ENCODE measurements around the gene MRGPRE. TPM values are rescaled to one million over a fixed set of nuclear protein-coding genes. Genes with fewer than 3 reads are reported as not detected.
"Not testable (repeated sequence)": the region's sequence is repeated elsewhere in the genome, so short reads cannot be mapped to it uniquely, and the experiment has no call there.

The MRGPRE gene, protein sequence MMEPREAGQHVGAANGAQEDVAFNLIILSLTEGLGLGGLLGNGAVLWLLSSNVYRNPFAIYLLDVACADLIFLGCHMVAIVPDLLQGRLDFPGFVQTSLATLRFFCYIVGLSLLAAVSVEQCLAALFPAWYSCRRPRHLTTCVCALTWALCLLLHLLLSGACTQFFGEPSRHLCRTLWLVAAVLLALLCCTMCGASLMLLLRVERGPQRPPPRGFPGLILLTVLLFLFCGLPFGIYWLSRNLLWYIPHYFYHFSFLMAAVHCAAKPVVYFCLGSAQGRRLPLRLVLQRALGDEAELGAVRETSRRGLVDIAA
- not detected in 2 replicates for total RNA-seq

DNA sequence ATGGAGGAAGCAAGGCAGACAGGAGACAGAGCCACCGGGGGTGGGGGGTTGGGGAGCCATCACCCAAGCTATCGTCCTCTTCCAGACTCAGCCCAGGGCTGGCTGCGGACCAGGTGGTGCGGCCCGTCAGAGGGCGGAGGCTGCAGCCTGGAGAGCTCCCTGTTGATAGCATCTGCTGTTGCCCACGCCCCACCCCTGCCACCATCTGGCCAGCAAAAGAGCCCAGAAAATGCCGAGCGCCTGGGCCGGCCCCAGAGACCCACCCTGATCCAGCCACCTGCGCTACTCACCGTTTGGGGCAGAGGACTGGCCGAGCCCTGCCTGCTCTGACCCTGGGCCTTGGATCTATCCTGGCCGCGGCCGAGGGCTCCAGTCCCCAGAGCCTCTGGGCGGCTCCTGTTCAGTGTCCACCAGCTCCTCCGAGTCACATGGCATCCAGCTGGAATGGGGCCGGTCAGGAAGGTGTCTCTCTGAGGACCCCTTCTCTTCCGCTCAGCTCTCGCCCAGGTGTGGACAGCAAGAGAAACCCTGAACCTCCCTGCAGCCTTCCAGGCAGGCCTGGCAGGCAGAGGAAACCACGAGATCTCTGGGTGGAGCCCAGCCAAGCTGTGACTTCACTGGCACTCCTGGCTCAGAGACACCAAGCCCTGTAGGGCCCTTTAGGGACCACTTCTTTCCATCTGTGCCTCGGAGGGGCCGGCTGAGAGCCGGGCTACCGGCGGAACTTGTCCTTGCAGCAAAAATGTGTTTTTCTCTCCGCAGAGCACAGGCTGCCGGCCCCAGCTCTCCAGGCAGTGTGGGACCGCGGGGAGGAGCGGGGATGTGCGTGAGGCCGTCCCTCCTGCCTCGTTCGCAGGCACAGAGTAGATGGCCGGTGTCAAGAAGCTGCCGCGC, at the start of gene MRGPRE:
Gene MRGPRE, minus strand, starts transcription at position 567 of the 894 bp plus-strand sequence. CDS start 3,618 bp downstream, outside the sequence.
- no peak for DNase-seq (ENCODE audit: low read depth, low spot score)

DNA sequence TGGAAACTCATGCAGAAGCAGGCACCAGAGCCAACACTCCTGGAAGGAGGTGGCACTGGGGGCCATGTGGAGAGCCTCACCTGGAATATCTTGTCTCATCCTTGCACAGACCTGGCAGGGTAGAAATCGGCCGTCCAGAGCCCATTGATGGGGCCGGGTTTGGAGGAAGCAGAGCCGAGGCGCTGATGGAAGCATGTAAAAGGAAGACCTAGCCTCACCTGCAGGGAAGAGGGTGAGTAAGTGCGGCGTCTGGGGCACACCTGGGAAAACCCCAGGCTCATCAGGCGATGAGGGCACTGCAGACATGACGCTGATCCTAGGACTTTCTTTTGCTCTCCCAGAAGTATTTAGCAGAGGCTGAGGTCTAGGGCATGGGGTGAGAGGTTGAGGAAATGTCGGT, 48.9 kb upstream of the MRGPRE start:
- not testable (repeated sequence) for DNase-seq (ENCODE audit: low read depth, low spot score)

DNA sequence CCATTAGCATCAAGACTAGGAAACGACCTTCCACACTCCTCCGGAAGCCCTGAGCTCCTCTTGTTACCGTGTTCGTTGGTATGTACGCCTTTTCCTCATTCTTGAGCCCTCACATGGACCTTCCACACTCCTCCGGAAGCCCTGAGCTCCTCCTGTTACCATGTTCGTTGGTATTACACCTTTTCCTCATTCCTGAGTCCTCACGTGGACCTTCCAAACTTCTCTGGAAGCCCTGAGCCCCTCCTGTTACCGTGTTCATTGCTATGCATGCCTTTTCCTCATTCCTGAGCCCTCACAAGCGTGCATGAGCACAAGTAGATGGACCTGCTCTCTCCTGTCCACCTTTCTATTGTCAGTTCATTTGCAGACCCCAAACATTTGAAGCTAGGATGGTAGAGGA, 48.4 kb upstream of the MRGPRE start:
- not testable (repeated sequence) for DNase-seq (ENCODE audit: low read depth, low spot score)

DNA sequence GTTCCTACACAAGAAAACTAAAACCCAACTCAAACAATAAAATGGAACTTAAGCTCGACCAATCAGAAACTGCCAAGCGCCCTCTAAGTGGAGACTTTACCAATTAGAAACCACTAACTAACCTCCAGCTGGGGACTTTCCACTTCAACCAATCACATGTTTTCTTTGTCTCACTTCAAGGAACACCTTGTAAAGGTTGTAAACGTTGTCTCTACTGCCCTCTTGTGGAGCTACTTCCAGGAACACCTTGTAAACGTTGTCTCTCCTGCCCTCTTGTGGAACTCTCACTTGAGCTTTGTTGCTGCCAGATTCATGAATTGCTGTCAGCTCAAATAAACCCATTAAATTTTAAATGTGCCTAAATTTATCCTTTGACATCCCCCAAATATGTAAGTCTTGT, 46.7 kb upstream of the MRGPRE start:
- not testable (repeated sequence) for DNase-seq (ENCODE audit: low read depth, low spot score)

DNA sequence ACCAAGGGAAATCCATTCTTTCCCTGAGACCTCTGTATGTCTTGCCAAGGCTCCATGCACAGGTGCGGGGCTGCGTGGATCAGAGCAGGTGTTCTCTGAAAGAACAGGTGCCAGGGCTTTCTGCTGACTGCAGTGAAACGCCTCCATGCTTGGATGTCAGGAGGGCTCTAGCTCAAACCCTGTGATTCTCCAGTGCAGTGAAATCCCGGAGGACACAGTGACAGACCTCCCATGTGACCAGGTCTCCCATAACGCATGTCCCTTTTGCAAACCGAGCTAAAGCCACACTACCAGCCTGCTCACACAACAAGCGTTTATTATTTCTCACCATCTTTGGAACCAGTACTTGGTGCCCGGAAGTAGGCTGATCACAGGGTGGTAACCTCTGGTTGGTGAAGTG, 41.4 kb upstream of the MRGPRE start:
- DNase-seq (ENCODE audit: low read depth, low spot score): not testable (repeated sequence)

DNA sequence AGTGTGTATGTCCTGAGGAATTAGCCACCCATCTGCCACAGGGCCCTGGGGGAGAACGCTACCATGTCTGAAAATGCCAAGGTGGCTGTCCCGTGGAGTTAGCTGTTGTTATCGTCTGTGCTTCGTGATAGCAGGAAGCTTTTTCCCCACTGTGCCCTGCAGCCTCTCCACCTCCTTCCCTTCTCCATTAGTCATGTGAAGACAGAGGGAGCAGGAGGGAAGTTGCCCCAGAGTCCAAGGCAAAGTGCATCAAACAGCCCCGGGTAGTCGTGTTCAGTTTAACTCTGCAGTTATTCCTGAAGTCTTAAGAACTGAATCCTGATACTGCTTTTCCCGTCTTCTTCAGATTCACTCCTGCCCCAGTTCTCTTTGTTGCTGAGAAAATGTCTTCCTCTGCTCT, 30.3 kb upstream of the MRGPRE start:
- not testable (repeated sequence) for DNase-seq (ENCODE audit: low read depth, low spot score)

DNA sequence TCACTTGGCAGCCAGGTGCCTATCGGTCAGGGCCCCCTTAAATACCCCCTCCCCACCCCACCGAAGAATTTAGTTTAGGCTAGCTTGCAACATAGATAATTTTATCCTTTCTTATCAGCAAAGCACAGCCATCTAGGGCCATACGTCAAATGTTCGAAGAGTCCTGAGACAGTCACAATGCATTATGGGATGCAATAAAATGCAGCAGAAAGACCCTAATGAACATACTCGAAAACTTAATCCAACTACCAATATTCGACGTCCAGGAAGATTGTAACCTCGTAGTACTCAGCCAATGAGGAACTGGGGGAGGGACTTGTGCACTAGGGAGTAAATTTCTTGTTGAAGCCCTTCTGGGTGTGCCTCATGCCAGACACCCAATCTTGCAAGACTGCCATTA, 29.6 kb upstream of the MRGPRE start:
- DNase-seq (ENCODE audit: low read depth, low spot score): not testable (repeated sequence)

DNA sequence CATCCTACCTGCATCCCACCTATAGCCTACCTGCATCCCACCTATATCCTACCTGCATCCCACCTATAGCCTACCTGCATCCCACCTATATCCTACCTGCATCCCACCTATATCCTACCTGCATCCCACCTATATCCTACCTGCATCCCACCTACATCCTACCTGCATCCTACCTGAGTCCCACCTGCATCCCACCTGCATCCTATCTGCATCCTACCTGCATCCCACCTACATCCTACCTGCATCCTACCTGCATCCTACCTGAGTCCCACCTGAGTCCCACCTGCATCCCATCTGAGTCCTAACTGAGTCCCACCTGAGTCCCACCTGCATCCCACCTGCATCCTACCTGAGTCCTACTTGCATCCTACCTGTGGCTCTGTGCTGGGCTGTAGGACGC, 25.3 kb upstream of the MRGPRE start:
- not testable (repeated sequence) for DNase-seq (ENCODE audit: low read depth, low spot score)

DNA sequence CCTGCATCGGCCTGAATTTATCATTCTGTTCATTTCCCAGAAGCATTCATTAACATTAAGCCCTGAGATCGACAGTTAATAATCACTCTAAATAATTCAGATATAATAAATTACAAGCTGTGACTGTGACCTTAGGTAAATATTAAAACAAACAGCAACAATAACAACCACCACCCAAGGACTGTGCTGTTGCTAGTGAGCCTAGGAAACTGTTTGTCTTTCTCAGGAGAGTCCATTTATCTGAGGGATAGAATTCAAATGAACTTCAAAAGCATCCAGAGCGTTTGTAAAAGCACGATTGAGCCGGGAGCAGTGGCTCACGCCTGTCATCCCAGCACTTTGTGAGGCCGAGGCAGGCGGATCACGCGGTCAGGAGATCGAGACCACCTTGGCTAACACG, 23.0 kb upstream of the MRGPRE start:
- DNase-seq (ENCODE audit: low read depth, low spot score): not testable (repeated sequence)

DNA sequence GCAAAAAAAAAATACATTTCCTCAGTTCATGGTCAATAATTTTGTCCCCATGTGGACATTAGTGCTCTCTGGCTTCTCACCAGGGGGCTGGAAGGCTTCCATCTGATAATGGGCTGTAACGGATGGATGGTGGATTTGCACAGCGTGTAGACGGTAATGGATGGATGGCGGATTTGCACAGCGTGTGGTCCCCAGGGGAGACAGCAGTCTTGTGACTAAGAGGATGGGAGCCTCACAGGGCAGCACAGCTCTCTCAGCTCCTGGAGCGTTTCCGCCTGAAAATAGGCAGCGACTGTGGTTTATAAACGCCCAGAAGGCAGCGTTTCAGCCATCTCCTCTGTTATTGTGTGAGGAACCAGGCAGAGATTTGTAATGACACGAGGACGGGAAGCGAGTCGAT, 22.6 kb upstream of the MRGPRE start:
- not testable (repeated sequence) for DNase-seq (ENCODE audit: low read depth, low spot score)

DNA sequence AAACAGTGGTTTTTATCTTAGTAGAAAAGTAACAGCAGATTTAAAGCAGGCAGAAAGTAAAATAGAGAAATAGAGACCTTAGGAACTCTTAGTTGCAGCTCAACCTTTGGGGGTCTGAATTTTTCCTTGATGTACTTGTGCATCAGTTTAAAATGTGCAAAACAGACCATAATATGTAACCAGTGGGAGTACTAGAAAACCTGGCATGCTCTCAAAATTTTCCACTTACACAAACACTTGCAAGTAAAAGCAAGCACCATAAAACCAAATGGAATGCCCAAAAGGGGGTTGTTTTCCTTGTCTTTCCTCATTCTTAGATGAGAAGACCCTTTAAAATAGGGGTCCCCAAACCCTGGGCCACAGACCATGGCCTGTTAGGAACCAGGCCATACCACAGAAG, 12.9 kb upstream of the MRGPRE start:
- DNase-seq (ENCODE audit: low read depth, low spot score): no peak

DNA sequence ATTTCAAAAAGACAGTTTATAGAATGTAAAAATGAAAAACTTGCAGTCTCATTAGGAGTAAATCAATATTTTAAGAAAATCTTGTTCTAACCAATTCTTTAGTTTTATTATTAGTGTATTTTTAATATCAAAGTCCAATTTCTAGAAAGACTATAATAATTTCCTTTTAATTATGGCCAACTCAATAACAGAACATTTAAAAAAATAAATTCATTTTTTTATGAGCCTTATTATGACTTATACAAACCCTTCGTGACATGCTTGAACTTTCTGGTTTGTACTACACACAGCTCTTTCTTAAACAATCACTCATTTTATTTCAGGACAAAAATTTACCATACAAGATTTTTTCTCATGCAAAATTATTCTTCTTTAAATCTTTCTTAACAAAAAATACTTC, 11.7 kb upstream of the MRGPRE start:
- DNase-seq (ENCODE audit: low read depth, low spot score): no peak

DNA sequence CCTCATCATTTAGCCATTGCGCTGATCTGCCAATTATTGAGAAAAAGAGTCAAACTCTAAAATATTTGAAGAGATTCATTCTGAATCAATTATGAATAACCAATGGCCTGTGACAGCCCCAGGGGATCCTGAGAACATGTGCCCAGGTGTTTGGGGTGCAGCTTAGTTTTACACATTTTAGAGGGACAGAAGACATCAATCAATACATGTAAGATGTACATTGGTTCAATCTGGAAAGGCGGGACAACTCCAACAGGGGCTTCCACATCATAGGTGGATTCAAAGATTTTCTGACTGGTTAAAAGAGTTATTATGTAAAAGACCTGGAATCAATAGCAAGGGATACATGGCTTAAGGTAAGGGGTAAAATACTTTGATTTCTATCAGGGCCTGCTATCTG, 4.9 kb upstream of the MRGPRE start:
- no peak for DNase-seq (ENCODE audit: low read depth, low spot score)

DNA sequence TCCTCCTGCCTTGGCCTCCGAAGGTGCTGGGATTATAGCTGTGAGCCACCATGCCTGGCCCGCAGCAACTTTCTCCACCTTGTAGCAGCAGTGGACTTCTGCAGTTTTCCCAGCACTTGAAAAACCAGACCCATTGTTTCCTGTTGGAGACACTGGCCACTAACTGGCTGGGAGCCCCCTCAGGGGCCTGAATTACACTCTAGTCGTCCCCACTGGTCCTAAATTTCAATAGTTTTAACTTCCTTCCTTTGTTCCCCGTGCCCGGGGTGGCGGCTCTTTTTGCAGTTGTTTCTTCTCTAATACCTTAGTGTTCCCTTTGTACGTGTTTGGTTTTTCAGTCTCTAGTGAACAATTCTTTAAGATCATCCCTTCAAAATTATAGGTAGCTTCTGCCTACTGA, 2.6 kb upstream of the MRGPRE start:
- DNase-seq (ENCODE audit: low read depth, low spot score): no peak

DNA sequence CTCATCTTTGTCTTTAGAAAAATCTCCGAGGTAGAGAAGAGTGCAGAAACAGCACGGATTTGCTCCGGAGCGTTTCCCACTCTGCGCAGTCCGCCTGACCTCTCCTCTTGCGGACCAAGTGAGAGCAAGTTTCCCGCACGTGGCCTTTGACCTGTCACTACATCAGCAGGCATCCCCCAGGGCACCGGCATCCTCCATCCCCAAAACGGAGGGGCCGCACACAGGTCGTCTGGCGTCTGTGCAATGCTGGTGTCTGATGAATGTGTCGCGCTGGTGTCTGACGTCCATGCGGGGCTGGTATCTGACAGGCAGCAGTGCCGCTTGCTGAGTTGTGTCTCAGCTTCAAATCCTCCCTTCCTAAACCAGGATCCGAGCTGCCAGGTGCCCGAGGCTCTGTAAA, 739 bp upstream of the MRGPRE start:
- no peak for DNase-seq (ENCODE audit: low read depth, low spot score)

DNA sequence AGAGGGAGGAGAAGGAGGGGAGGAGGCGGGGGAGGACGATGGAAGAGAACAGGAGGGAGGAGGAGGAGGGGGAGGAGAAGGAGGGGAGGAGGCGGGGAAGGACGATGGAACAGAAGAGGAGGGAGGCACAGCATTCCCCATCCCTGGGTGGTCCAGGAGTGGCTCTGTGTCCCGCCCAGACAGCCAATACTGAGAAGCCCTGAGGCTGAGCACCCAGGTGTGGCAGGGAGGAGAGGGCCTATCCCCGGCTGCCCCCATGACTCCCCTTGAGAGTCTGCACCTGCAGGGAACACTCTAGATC, 717 bp downstream of the MRGPRE start:
- no peak for DNase-seq (ENCODE audit: low read depth, low spot score)

DNA sequence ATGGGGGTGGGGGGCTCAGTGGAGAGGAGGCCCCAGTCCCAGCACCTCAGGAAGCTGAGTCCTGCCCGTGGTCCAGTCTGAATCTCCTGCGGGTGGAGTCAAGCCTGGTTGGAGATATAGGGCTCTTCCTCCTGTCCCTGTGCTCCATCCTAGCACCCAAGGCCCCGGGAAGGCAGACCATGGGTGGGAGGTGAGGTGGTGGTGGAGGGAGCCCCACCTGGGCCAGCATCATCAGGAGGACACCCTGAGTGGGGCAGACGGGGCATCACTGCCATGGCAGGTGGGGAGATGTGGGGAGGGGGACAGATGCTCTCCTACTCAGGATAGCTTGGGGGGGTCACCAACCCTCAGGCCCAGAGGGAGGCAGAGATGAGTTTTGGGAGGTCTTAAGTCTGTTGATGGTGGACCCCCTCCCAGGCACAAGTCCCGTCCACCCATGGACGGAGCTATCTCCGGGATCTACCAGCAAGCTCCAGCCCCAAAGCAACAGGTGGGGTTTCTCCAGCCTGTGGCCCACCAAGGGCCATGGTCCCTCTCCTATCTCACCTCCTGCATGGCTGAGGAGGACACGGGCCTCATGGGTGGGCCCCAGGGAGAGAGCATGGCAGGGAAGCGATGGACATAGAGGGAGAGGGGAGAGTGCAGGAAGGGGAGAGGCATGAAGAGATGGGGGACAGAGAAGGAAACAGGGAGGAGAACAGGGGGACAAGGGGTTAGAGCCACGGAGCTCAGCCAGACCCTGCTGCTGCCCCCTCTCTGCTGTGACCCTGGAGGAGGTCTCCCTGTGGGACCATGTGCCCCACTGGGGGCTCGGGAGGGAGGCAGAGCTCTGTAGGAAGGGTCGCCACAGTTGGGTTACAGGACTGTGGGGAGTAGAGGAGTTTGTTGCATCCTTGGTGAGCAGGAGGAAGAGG, 1.3 kb downstream of the MRGPRE start:
- DNase-seq (ENCODE audit: low read depth, low spot score): no peak

DNA sequence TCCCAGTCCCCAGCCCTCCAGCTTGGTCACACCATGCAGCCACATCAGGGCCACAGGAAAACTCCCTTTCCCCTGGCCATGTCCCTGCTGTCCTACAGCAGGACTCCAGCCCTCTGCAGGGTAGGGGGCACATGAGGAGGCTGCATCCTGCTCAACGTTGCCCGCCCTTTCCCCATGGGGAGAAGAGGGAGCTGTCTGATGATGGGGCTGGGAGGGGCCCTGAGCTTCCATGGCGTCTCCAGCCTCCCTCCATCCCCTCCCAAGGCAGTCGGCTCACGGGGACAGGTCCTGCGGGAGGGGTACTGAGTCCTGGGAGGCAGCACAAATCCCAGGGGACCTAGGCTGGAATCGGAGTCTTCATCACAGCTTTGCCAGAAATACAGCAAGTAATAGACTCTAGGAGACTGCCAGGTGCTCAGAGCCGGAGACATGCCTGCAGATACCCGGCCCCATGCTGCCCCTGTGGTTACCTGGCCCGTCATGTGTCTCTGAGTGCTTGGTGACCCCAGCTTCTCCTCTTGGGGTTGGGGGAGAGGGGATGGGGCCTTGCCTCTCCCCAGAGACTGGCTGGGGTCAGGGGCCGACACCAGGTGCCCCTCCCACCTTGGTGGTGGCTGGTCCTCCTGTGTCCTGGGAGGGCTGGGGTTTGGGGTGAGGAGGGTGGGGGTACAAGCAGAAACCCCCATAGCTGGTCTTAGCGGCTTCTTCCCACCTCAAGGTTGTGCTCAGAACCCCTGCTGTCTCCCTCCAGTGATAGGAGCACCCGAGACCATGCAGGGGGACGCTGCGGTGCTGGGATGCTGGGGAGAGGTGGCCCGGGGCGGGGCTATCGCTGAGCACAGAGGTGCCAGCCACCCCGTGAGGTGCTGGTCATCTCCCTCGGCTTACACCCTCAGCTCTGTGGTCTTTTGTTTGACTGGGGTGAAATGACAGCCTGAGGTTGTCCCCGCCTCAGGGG, 2.3 kb downstream of the MRGPRE start:
- no peak for DNase-seq (ENCODE audit: low read depth, low spot score)

DNA sequence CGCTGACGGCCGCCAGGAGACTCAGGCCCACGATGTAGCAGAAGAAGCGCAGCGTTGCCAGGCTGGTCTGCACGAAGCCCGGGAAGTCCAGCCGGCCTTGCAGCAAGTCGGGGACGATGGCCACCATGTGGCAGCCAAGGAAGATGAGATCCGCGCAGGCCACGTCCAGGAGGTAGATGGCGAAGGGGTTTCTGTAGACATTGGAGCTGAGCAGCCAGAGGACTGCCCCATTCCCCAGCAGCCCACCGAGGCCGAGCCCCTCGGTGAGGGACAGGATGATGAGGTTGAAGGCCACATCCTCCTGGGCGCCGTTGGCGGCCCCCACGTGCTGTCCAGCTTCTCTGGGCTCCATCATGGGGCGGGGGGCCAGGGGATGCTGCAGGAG, 3.8 kb downstream of the MRGPRE start:
- DNase-seq (ENCODE audit: low read depth, low spot score): no peak

DNA sequence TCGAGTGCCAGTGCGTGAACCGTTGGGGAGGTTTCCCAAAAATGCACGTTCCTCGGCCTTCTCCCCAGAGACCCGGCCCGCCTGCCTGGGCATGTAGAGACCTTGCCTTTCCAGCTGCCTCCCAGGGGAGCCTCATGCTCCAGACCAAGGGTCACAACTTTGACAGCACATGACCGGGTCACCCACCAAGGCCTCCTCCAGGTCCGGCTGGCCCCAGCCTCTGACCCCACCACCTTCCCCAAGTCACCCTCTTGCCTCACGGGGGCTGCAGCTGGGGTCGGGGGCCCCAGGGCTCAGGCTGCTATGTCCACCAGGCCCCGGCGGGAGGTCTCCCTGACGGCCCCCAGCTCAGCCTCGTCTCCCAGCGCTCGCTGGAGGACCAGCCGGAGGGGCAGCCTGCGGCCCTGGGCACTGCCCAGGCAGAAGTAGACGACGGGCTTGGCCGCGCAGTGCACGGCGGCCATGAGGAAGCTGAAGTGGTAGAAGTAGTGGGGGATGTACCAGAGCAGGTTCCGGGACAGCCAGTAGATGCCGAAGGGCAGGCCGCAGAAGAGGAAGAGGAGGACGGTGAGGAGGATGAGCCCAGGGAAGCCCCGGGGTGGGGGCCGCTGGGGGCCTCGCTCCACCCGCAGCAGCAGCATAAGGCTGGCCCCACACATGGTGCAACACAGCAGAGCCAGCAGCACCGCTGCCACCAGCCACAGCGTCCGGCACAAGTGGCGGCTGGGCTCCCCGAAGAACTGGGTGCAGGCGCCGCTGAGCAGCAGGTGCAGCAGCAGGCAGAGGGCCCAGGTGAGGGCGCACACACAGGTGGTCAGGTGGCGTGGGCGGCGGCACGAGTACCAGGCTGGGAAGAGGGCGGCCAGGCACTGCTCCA, 4.4 kb downstream of the MRGPRE start:
- no peak for DNase-seq (ENCODE audit: low read depth, low spot score)

Measured in pulmonary artery endothelial cell (primary cell).